Measurements from ENCODE around the gene DHRS2. TPM values are rescaled to one million over a fixed set of nuclear protein-coding genes. Genes with fewer than 3 reads are reported as not detected.

The DHRS2 gene
- total RNA-seq, 1 donor from 2014 or later, result 0.69 TPM

- no peak for DNase-seq (ENCODE audit: low read depth)
- H3K4me3 ChIP-seq (ENCODE audit: low read depth, low read length), result no peak overlapping the region
- TF ChIP-seq CTCF (conservative IDR thresholded peaks at IDR 0.05; ENCODE audit: low read depth, low read length), result no peak
Observed at GRCh38 chr14:23626946-23627345, 9.2 kb upstream of the DHRS2 start.

GRCh38 chr14:23627961-23628360 is 8.2 kb upstream of the DHRS2 start:
- DNase-seq (ENCODE audit: low read depth), result no peak
- H3K4me3 ChIP-seq (ENCODE audit: low read depth, low read length), result no peak overlapping the region
- TF ChIP-seq CTCF (conservative IDR thresholded peaks at IDR 0.05; ENCODE audit: low read depth, low read length), result no peak

- H3K4me3 ChIP-seq (ENCODE audit: low read depth, low read length), result no peak overlapping the region
- no peak for DNase-seq (ENCODE audit: low read depth)
- TF ChIP-seq CTCF (conservative IDR thresholded peaks at IDR 0.05; ENCODE audit: low read depth, low read length), result no peak
Observed at GRCh38 chr14:23629204-23629603, 7.0 kb upstream of the DHRS2 start.

- TF ChIP-seq CTCF (conservative IDR thresholded peaks at IDR 0.05; ENCODE audit: low read depth, low read length), result peak; percentile 3
- no peak for DNase-seq (ENCODE audit: low read depth)
- H3K4me3 ChIP-seq (ENCODE audit: low read depth, low read length), result no peak overlapping the region
Observed at GRCh38 chr14:23629832-23630396, 6.2 kb upstream of the DHRS2 start.

GRCh38 chr14:23630687-23631086 is 5.5 kb upstream of the DHRS2 start:
- DNase-seq (ENCODE audit: low read depth), result no peak
- no peak for TF ChIP-seq CTCF (conservative IDR thresholded peaks at IDR 0.05; ENCODE audit: low read depth, low read length)
- H3K4me3 ChIP-seq (ENCODE audit: low read depth, low read length), result no peak overlapping the region

GRCh38 chr14:23631234-23631633 is 4.9 kb upstream of the DHRS2 start:
- DNase-seq (ENCODE audit: low read depth), result no peak
- H3K4me3 ChIP-seq (ENCODE audit: low read depth, low read length), result no peak overlapping the region
- no peak for TF ChIP-seq CTCF (conservative IDR thresholded peaks at IDR 0.05; ENCODE audit: low read depth, low read length)

- no peak overlapping the region for H3K4me3 ChIP-seq (ENCODE audit: low read depth, low read length)
- peak; percentile 99 for TF ChIP-seq CTCF (conservative IDR thresholded peaks at IDR 0.05; ENCODE audit: low read depth, low read length)
- peak; percentile 16 for DNase-seq (ENCODE audit: low read depth)
Observed at GRCh38 chr14:23631702-23632460, 4.3 kb upstream of the DHRS2 start.
